KG1 (cell line): Measurements from ENCODE around the gene PSMA7.
"Not testable (repeated sequence)": the region's sequence is repeated elsewhere in the genome, so short reads cannot be mapped to it uniquely, and the experiment has no call there.

Source experiments
- DNase-seq: peaks from one replicate; lab custom pipeline; 2025; lab: John Stamatoyannopoulos, UW

The PSMA7 gene

DNA sequence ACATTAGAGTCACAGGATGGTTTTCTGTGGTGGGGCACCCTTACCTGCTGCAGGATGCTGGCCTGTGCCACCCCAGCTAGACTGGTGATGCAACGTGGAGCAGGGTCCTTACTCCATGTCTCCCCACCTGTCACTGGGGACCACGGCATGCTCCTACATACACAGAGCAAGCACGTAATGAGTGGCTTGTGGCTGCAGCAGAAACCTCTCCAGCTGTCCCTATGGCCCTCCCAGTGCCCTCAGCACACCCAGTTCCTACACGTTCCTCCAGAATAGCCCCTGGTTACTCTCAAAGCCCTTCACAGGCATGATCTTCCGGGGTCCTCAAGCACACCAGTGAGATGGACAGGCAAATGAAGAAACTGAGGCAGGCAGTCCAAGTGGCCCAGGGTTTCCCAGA is 24.1 kb downstream of the PSMA7 start:
- no peak for DNase-seq

DNA sequence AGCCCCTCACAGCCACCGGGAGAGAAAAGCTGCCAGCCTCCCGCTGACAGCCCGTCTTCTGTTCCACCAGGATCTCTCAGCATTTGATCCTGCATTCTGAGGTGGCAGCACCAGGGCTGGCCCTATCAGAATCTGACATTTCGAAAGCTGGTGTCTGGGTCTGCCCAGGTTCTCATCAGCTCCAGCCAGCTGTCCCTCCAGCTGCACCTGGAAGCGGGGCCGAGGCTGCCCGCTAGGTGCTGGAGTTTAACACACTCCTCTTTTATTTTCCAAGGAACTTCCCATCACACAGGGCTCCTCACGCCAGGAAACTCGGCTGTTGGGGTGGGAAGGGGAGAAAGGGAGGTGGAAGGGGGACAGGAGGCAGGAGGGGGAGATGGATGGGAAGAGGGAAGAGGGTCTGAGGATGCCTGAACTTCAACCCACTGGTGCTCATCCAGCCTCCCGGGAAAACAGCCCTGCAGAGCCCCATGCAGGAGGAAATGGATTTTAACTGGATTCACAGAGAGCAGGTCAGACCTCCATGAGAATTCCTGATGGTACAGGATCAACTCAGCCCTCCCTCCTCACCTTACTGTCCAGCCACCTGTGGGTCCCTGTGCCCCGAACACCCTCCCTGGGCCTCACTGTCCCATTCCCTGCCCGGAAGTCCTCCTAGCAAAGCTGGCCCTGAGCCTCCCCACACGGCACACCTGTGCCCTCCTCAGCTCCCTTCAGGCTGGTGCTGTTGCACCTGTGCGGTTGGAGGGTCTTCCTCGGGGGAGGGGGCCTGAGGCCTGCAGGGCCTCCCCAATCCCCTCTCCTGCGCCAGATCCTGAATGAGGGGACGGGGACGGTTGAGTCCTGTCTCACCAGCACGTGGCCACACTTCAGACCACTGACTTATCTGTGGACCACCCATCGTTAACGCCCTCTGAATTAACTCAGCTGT is 24.8 kb downstream of the PSMA7 start:
- DNase-seq: no peak

DNA sequence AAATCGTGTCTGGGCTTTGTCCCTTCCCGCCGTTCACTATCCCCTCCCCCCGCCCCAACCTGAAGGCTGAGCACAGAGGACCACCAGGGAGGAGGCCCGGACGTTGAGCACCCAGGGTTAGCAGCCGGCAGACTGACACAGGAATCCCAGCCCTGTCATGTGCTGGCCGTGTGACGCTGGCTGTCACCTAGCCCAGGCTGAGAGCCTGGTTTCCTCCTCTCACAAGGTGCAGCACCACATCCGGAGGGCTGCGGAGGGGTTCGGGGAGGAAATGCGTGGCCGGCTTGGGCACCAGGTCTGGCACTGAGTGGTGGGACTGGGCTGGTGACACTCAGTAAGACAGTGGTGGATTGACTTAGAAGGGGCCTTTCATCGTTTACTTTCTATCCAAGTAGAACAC is 25.5 kb downstream of the PSMA7 start:
- DNase-seq: peak; percentile 25

GRCh38 chr20:62117362-62117646 is 25.9 kb downstream of the PSMA7 start:
- no peak for DNase-seq

- no peak for DNase-seq
Observed at GRCh38 chr20:62116558-62117361, 26.4 kb downstream of the PSMA7 start.

GRCh38 chr20:62115800-62116407 is 27.3 kb downstream of the PSMA7 start:
- DNase-seq: not testable (repeated sequence)

- DNase-seq: no peak
Observed at GRCh38 chr20:62114894-62115293, 28.3 kb downstream of the PSMA7 start.

DNA sequence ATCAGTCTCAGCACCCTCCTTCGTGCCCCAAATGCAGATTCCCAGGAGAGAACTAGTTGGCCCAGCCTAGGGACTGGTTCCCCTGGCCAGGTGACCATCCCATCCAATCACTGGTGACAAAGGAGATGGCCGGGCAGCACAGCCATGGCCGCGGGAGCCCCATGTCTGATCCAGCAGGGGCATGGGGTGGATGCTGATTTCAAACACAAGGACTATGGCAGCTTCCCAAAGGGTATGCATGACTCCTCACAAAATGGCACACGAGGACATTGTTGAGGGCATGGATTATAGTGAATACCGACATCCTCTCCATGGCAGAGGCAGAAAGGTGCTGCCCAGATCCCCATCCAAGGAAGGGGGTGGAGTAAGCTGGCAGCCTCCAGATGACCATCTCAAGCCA is 30.8 kb downstream of the PSMA7 start:
- no peak for DNase-seq

GRCh38 chr20:62111148-62111547 is 32.0 kb downstream of the PSMA7 start:
- DNase-seq: no peak

DNA sequence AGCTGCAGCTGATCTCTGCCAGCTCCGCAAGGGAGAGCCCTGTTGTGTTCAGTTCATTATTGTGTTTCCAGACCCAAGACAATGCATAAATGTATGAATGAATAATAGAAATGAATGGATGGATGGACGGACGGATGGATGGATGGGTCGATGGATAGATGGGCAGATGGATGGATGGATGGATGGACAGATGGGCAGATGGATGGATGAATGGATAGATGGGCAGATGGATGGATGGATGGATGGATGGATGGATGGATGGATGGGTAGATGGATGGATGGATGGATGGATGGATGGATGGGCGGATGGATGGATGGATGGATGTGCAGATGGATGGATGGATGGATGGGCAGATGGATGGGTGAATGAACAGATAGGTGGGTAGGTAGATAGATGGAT is 37.6 kb downstream of the PSMA7 start:
- no peak for DNase-seq

GRCh38 chr20:62104791-62105345 is 38.3 kb downstream of the PSMA7 start:
- no peak for DNase-seq

DNA sequence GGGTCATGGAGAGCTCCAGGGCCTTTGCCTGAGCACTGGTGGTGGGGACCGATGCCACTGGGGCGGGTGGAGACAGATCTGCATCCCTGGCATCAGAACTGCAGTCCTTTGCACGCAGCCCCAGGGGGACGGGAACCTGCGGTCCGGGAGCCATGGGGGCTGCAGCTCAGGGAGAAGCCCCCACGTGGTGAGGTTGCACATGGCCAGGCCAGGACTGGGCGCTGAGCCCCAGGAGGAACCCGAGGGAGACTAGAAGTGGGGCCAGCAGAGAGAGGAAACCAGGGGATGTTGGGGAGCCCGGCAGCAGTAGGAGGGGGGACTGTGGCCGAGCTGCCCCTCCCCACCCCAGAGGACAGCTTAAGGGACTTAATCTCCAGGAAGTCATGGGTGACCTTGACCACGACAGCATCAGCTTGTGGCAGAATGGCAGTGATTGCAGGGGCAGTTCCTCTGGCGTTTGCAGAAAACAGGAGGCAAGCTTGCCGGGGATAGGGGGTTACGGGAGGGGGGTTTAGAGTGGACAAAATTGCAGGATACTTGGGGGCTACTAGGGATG is 38.9 kb downstream of the PSMA7 start:
- no peak for DNase-seq

DNA sequence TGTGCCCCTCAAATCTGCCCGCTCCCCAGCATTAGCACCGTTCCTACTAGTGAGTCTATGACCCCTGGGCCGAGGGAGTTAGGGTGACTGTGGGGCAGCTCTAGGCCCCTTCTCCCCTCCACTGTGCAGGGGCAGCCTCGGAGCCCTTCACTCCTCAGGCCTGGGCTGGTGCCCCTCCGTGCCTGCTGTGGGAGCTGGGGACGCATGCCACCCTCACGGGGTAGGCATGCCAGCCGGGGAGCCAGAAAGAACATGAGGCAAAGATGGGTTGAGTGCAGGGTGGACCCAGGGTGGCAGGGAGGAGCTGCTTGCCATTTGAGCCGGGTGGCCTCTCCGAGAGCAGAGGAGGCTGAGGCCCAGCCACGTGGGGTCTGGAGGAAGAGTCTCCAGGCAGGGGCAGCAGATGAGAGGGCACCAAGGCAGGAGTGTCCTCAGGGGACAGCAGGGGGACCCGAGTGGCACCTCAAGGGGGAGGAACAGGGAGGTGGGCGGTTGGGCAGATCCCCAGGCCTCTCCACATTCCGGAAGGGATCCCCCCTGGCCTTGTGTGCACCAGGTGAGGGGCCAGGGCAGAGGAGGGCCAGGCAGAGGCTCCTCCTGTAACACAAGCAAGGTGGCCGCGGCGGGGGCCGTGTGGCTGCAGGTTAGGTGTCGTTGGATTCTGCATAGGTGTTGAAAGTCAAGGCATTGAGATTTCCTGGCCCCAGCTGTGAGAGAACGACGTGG is 39.5 kb downstream of the PSMA7 start:
- DNase-seq: no peak

- DNase-seq: no peak
Observed at GRCh38 chr20:62101078-62101477, 42.1 kb downstream of the PSMA7 start.

- DNase-seq: no peak
Observed at GRCh38 chr20:62097881-62098407, 45.2 kb downstream of the PSMA7 start.

GRCh38 chr20:62096421-62097380 is 46.5 kb downstream of the PSMA7 start:
- no peak for DNase-seq

- DNase-seq: no peak
Observed at GRCh38 chr20:62089393-62089792, 53.8 kb downstream of the PSMA7 start.

DNA sequence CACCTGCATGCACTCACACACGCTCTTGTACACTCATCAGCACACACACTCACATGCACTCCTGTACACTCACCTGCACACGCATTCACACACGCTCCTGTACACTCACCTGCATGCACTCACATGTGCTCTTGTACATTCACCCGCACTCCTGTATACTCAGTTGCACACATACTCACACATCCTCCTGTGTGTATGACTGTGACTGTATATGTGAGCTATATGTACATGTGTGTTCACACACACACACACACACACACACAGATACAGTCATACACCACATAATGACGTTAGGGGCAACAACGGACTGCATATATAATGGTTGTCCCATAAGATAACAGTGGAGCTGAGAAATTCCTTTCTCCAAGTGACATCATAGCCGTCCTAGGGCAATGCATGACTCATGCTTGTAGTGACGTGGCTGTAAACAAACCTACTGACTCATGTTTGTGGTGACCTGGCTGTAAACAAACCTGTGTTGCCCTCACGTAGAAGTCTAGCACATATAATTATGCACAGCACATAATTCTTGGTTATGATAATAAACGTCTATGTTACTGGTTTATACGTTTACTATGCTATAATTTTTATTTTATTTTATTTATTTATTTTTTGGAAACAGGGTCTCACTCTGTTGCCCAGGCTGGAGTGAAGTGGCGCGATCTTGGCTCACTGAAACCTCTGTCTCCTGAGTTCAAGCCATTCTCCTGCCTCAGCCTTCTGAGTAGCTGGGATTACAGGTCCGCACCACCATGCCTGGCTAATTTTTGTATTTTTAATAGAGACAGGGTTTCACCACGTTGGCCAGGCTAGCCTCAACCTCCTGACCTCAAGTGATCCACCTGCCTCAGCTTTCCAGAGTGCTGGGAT is 54.7 kb downstream of the PSMA7 start:
- DNase-seq: no peak

DNA sequence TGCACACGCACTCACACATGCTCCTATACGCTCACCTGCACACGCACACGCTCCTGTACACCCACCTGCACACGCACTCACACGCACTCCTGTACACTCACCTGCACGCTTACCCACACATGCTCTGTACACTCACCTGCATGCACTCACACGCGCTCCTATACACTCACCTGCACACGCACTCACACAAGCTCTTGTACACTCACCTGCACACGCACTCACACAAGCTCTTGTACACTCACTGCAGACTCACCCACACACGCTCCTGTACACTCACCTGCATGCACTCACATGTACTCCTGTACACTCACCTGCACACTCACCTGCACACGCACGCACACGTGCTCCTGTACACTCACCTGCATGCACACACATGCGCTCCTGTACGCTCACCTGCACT is 55.6 kb downstream of the PSMA7 start:
- no peak for DNase-seq
